Stimulated activated CD8-positive, alpha-beta memory T cell treated with anti-CD3 and anti-CD28 coated beads, Interleukin-7, amount 100 ng/mL, for 4 hours (primary cell): ENCODE results near the gene SCN9A.
"Not testable (repeated sequence)": the region's sequence is repeated elsewhere in the genome, so short reads cannot be mapped to it uniquely, and the experiment has no call there.

Experiments
- DNase-seq, 2 donors: peaks; one replicate each; pipeline ENCODE4 v3.0.0-alpha.2; 2020; ENCODE audit warnings: low read depth in 2 of 2

The SCN9A gene

GRCh38 chr2:166334805-166335204 is 40.9 kb downstream of the SCN9A start:
- no peak for DNase-seq

GRCh38 chr2:166333801-166334200 is 41.9 kb downstream of the SCN9A start:
- no peak for DNase-seq

- DNase-seq = no peak
Observed at GRCh38 chr2:166332106-166332505, 43.6 kb downstream of the SCN9A start.

- DNase-seq = no peak
Observed at GRCh38 chr2:166331468-166331867, 44.3 kb downstream of the SCN9A start.

- DNase-seq = no peak
Observed at GRCh38 chr2:166329465-166329864, 46.3 kb downstream of the SCN9A start.

- DNase-seq = no peak
Observed at GRCh38 chr2:166328147-166328546, 47.6 kb downstream of the SCN9A start.

- no peak for DNase-seq
Observed at GRCh38 chr2:166321076-166321475, 54.7 kb downstream of the SCN9A start.

GRCh38 chr2:166314022-166314759 is 61.6 kb downstream of the SCN9A start:
- DNase-seq = no peak

- DNase-seq = not testable (repeated sequence)
Observed at GRCh38 chr2:166312863-166313262, 62.9 kb downstream of the SCN9A start.

GRCh38 chr2:166307326-166307725 is 68.4 kb downstream of the SCN9A start:
- no peak for DNase-seq

GRCh38 chr2:166304656-166305055 is 71.1 kb downstream of the SCN9A start:
- DNase-seq = no peak

- DNase-seq = no peak
Observed at GRCh38 chr2:166302036-166302435, 73.7 kb downstream of the SCN9A start.

GRCh38 chr2:166297951-166298350 is 77.8 kb downstream of the SCN9A start:
- no peak for DNase-seq

GRCh38 chr2:166293984-166294383 is 81.8 kb downstream of the SCN9A start:
- no peak for DNase-seq

GRCh38 chr2:166285215-166285614 is 90.5 kb downstream of the SCN9A start:
- no peak for DNase-seq

GRCh38 chr2:166284359-166284758 is 91.4 kb downstream of the SCN9A start:
- DNase-seq = no peak

- DNase-seq = no peak
Observed at GRCh38 chr2:166282154-166282553, 93.6 kb downstream of the SCN9A start.

- DNase-seq = no peak
Observed at GRCh38 chr2:166278856-166279255, 96.9 kb downstream of the SCN9A start.

- no peak for DNase-seq
Observed at GRCh38 chr2:166270376-166270775, 105.4 kb downstream of the SCN9A start.

- no peak for DNase-seq
Observed at GRCh38 chr2:166269322-166269721, 106.4 kb downstream of the SCN9A start.

GRCh38 chr2:166257859-166258258 is 117.9 kb downstream of the SCN9A start:
- DNase-seq = no peak

GRCh38 chr2:166256896-166257295 is 118.8 kb downstream of the SCN9A start:
- no peak for DNase-seq

GRCh38 chr2:166249318-166249717 is 126.4 kb downstream of the SCN9A start:
- DNase-seq = no peak

GRCh38 chr2:166246901-166247300 is 128.8 kb downstream of the SCN9A start:
- DNase-seq = no peak
